Smooth muscle cell (in vitro differentiated cells): ENCODE measurements around the gene FBXW12. TPM values are rescaled to one million over a fixed set of nuclear protein-coding genes. Genes with fewer than 3 reads are reported as not detected.

Experiments used
- DNase-seq: peaks from one replicate; lab custom pipeline; 2025; ENCODE audit not compliant: unreplicated experiment; lab: John Stamatoyannopoulos, UW
- H2AFZ ChIP-seq: fragments of 200-600 bp; sonication (generic); 2 replicates; pipeline ENCODE4 v1.6.0; 2016; ENCODE audit warnings: antibody characterized with exemption, low read depth, mild to moderate bottlenecking
- H3F3A ChIP-seq: fragments of 200-600 bp; sonication (generic); 2 replicates; pipeline ENCODE4 v1.6.0; 2017; ENCODE audit warnings: antibody characterized with exemption, low read depth
- H3K27ac ChIP-seq: fragments of 200-600 bp; sonication (generic); 2 replicates; pipeline ENCODE4 v1.5.1; 2016; ENCODE audit warnings: low read depth, mild to moderate bottlenecking
- H3K27me3 ChIP-seq: fragments of 200-600 bp; sonication (generic); 2 replicates; pipeline ENCODE4 v1.6.1; 2016; ENCODE audit warnings: low read depth, mild to moderate bottlenecking
- H3K36me3 ChIP-seq: fragments of 200-600 bp; sonication (generic); 2 replicates; pipeline ENCODE4 v1.5.1; 2016; ENCODE audit warnings: low read depth
- H3K4me1 ChIP-seq: fragments of 200-600 bp; sonication (generic); 2 replicates; pipeline ENCODE4 v1.5.1; 2016; ENCODE audit warnings: low read depth
- H3K4me2 ChIP-seq: fragments of 200-600 bp; sonication (generic); 2 replicates; pipeline ENCODE4 v1.6.0; 2016; ENCODE audit warnings: mild to moderate bottlenecking
- H3K4me3 ChIP-seq: fragments of 200-600 bp; sonication (generic); 2 replicates; pipeline ENCODE4 v1.5.1; 2016; ENCODE audit warnings: mild to moderate bottlenecking
- H3K79me2 ChIP-seq: fragments of 200-600 bp; sonication (generic); 2 replicates; pipeline ENCODE4 v1.6.0; 2016; ENCODE audit warnings: low read depth, mild to moderate bottlenecking
- H3K9ac ChIP-seq: fragments of 200-600 bp; sonication (generic); 2 replicates; pipeline ENCODE4 v1.6.0; 2016; ENCODE audit warnings: low read depth
- H3K9me3 ChIP-seq: fragments of 200-600 bp; sonication (generic); replicated peaks from 2 replicates; pipeline ENCODE4 v1.5.1; 2016; ENCODE audit warnings: low read depth
- H4K20me1 ChIP-seq: fragments of 200-600 bp; sonication (generic); 2 replicates; pipeline ENCODE4 v1.6.0; 2016; ENCODE audit warnings: low read depth
- WGBS: methylation state at CpG from one replicate; pipeline ENCODE4 v1.1.7; 2016; ENCODE audit warnings: low lambda C conversion rate; 5-methylcytosine and 5-hydroxymethylcytosine counted together
- polyA plus RNA-seq: library from polyadenylated mRNA; unstranded; fragments of >200 nt; fragmentation: Nextera tagmentation; extraction: Ambion mirVana; gene quantifications from 2 replicates; pipeline ENCODE4 v1.2.1, GENCODE V29; 2016
- total RNA-seq: library from RNA; depleted of rRNA; stranded (reverse); fragments of >200 nt; gene quantifications from 2 replicates; pipeline ENCODE4 v1.2.3, GENCODE V29; 2014
- TF ChIP-seq, protein P1 (sequence below): fragments of 200-600 bp; sonication (generic); IDR thresholded peaks from 2 replicates; pipeline ENCODE4 v1.5.1; 2017; ENCODE audit warnings: borderline replicate concordance, mild to moderate bottlenecking, antibody characterized with exemption; ENCODE audit not compliant: insufficient read depth, poor library complexity, severe bottlenecking

Gene FBXW12
- total and polyA plus RNA-seq, 2 experiments from 2014 or later: 0.07 TPM; not detected in 1

DNA sequence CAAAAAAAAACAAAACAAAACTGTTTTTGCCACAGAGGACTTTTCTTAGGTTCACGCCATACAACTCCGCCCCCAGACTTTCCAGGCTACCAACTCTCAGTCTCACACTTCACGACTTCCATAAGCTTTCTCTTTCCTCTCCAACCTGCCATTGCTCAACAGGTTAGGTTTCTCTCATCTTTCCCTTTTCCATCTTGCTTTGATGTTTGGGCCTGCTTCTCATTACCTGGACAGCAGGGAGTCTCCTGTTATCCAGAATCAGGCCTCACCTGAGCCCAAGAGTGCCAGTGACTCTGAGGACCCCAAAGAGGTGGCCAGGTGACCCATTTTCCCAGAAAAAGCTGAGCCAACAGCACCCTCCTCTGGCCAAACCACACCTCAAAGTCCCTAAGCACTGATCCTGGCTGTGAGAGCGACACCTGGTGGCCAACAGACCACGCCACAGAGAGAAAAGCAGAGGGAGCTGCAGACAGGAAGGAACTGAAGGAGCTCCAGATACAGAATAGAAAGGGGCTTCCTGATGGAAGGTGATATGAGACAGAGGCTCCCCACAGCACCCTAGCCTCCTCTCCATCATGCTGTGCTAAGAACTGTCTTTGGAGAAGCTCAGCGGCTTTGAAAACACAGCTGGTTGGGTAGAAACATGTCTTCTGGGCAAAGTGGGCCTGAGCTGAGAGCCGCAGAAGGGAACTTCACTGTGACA, 63.9 kb downstream of the FBXW12 start:
- Histone ChIP-seq H3K9ac (no peak overlapping the region), H3K27ac (no peak overlapping the region), H3K36me3 (no peaks in the 10 kb centered on the region), H3K4me2 (no peak overlapping the region), H3F3A (peaks cover 5% of the 10 kb centered on the region), H3K27me3 (no peaks in the 10 kb centered on the region), H3K79me2 (peaks cover 18% of the 10 kb centered on the region), H2AFZ (no peak overlapping the region), H3K9me3 (no peaks in the 10 kb centered on the region), H3K4me3 (no peak overlapping the region), H3K4me1 (peaks cover 2% of the 10 kb centered on the region), H4K20me1 (no peaks in the 10 kb centered on the region)
- WGBS: 49% methylated on average over 7 of the region's 7 CpGs
- TF ChIP-seq, protein P1, sequence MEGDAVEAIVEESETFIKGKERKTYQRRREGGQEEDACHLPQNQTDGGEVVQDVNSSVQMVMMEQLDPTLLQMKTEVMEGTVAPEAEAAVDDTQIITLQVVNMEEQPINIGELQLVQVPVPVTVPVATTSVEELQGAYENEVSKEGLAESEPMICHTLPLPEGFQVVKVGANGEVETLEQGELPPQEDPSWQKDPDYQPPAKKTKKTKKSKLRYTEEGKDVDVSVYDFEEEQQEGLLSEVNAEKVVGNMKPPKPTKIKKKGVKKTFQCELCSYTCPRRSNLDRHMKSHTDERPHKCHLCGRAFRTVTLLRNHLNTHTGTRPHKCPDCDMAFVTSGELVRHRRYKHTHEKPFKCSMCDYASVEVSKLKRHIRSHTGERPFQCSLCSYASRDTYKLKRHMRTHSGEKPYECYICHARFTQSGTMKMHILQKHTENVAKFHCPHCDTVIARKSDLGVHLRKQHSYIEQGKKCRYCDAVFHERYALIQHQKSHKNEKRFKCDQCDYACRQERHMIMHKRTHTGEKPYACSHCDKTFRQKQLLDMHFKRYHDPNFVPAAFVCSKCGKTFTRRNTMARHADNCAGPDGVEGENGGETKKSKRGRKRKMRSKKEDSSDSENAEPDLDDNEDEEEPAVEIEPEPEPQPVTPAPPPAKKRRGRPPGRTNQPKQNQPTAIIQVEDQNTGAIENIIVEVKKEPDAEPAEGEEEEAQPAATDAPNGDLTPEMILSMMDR: peak; percentile 99
- DNase-seq: peak; percentile 36

DNA sequence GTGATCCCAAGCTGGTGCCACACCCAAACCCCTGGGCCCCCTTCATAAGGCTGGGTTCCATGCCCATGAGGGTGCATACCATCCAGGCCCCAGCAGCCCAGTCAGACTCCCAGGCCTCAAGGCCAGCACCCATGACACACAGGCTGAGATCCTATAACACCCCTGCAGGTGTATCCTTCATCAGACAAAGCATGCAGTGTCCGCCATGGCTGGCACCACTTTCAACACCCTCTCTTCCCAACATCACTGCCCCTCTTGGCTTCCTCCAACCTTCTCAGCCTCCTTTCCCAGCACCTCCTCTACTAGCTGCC, 64.4 kb downstream of the FBXW12 start:
- H3K36me3 ChIP-seq: no peaks in the 10 kb centered on the region
- no peak for DNase-seq
- H3K9ac ChIP-seq: no peak overlapping the region
- H3F3A ChIP-seq: peaks cover 5% of the 10 kb centered on the region
- H3K4me3 ChIP-seq: no peak overlapping the region
- H3K27me3 ChIP-seq: no peaks in the 10 kb centered on the region
- TF ChIP-seq, protein P1: no peak
- H3K79me2 ChIP-seq: peaks cover 23% of the 10 kb centered on the region
- no peak overlapping the region for H3K27ac ChIP-seq
- peaks cover 7% of the 10 kb centered on the region for H3K4me1 ChIP-seq
- no peak overlapping the region for H2AFZ ChIP-seq
- no peak overlapping the region for H3K4me2 ChIP-seq
- 38% methylated on average over 1 of the region's 1 CpG for WGBS
- no peaks in the 10 kb centered on the region for H3K9me3 ChIP-seq
- H4K20me1 ChIP-seq: peaks cover 2% of the 10 kb centered on the region

- DNase-seq: no peak
- Histone ChIP-seq H3K27me3 (no peaks in the 10 kb centered on the region), H3K4me1 (peaks cover 10% of the 10 kb centered on the region), H2AFZ (no peak overlapping the region), H3K9me3 (no peaks in the 10 kb centered on the region), H4K20me1 (peaks cover 6% of the 10 kb centered on the region), H3K79me2 (peaks cover 27% of the 10 kb centered on the region), H3K27ac (no peak overlapping the region), H3K4me2 (no peak overlapping the region), H3K4me3 (no peak overlapping the region), H3K36me3 (no peaks in the 10 kb centered on the region), H3F3A (peaks cover 4% of the 10 kb centered on the region), H3K9ac (no peak overlapping the region)
- TF ChIP-seq, protein P1: no peak
- WGBS: 96% methylated on average over 7 of the region's 7 CpGs
Measured at GRCh38 chr3:48436855-48437254, 64.8 kb downstream of the FBXW12 start.

DNA sequence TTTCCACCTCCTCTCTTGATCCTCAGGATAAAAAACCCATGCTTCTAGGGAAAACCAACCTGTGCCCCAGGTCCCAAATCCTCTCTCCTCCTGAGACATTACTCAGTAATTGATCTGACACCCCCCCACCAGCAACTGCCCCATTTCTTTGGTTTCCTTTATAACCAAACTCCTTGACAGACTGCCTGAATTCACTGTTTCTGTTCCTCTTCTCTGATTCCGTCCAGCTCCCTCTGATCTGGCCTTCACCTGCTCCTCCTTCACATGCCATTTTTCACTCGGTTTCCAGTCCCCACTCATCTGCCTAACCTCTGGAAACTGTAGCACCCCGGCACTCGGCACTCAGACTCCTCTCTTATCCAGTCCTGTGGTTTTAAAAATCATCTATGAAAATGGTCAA, 65.8 kb downstream of the FBXW12 start:
- no peak for DNase-seq
- H3K79me2 ChIP-seq: peaks cover 31% of the 10 kb centered on the region
- no peak overlapping the region for H3K4me2 ChIP-seq
- H2AFZ ChIP-seq: no peak overlapping the region
- H3K9me3 ChIP-seq: no peaks in the 10 kb centered on the region
- H3K27ac ChIP-seq: no peak overlapping the region
- 93% methylated on average over 4 of the region's 4 CpGs for WGBS
- peaks cover 10% of the 10 kb centered on the region for H3K4me1 ChIP-seq
- H3K27me3 ChIP-seq: no peaks in the 10 kb centered on the region
- H3K36me3 ChIP-seq: no peaks in the 10 kb centered on the region
- H3F3A ChIP-seq: no peaks in the 10 kb centered on the region
- no peak overlapping the region for H3K9ac ChIP-seq
- peaks cover 14% of the 10 kb centered on the region for H4K20me1 ChIP-seq
- TF ChIP-seq, protein P1: no peak
- H3K4me3 ChIP-seq: no peak overlapping the region
